H1 (cell line): ENCODE measurements around the gene TNNT1. TPM values are rescaled to one million over a fixed set of nuclear protein-coding genes. Genes with fewer than 3 reads are reported as not detected.

Source experiments
- CTCF ChIA-PET: fragments of 300-600 bp; sonication (Branson Sonifier 250); formaldehyde crosslinking; loops from one replicate; lab custom pipeline; 2021; ENCODE audit not compliant: partially characterized antibody; lab: Charles Lee
- POLR2A ChIA-PET: fragments of 300-600 bp; sonication (Branson Sonifier 250); formaldehyde crosslinking; loops from one replicate; lab custom pipeline; 2021; ENCODE audit warnings: inconsistent platforms; ENCODE audit not compliant: partially characterized antibody; lab: Charles Lee
- DNase-seq, 2 experiments: peaks; one replicate each; pipeline versions ENCODE4 v3.0.0 to v3.0.0-alpha.2; 2010 to 2022; ENCODE audit warnings: low spot score in 2 of 2, low read depth in 1 of 2, mixed read lengths in 1 of 2
- FAIRE-seq: peaks from 2 replicates; lab custom pipeline; 2011; peaks lifted over from hg19 to GRCh38; lab: Jason Lieb, UNC
- H2AFZ ChIP-seq: 2 replicates; pipeline ENCODE4 v1.8.1; 2012; ENCODE audit warnings: low read length, inconsistent platforms
- H2AK5ac ChIP-seq: 2 replicates; pipeline ENCODE4 v1.6.1; 2013; ENCODE audit warnings: low read depth, low read length
- H2BK120ac ChIP-seq: replicated peaks from 2 replicates; pipeline ENCODE3; 2013; ENCODE audit warnings: low read depth, low read length, inconsistent platforms
- H2BK12ac ChIP-seq: 2 replicates; pipeline ENCODE4 v1.6.1; 2013; ENCODE audit warnings: low read depth, low read length
- H2BK15ac ChIP-seq: 2 replicates; pipeline ENCODE4 v1.6.1; 2013; ENCODE audit warnings: low read length
- H2BK20ac ChIP-seq: 2 replicates; pipeline ENCODE4 v1.6.1; 2013; ENCODE audit warnings: low read length
- H2BK5ac ChIP-seq: 2 replicates; pipeline ENCODE4 v1.6.1; 2013; ENCODE audit warnings: low read depth, low read length
- H3K14ac ChIP-seq: 2 replicates; pipeline ENCODE4 v1.6.1; 2013; ENCODE audit warnings: inconsistent platforms; ENCODE audit not compliant: insufficient read length
- H3K18ac ChIP-seq: 2 replicates; pipeline ENCODE4 v1.6.1; 2013; ENCODE audit warnings: low read length; ENCODE audit errors: extremely low read depth
- H3K23ac ChIP-seq: 2 replicates; pipeline ENCODE4 v1.6.1; 2013; ENCODE audit warnings: inconsistent platforms; ENCODE audit not compliant: insufficient read length
- H3K23me2 ChIP-seq: 2 replicates; pipeline ENCODE4 v1.6.1; 2013; ENCODE audit warnings: low read depth, low read length
- H3K27ac ChIP-seq: 2 replicates; pipeline ENCODE4 v1.6.1; 2011; ENCODE audit warnings: low read depth, low read length, inconsistent platforms
- H3K27me3 ChIP-seq, 4 experiments: replicated peaks in 1 of 4; 1 replicate in 1 of 4; 2 replicates in 3 of 4; pipeline versions ENCODE4 v1.6.1 to v1.8.1; 2011 to 2013; ENCODE audit warnings: low read length in 3 of 4, mild to moderate bottlenecking in 3 of 4, inconsistent platforms in 2 of 4, mixed read lengths in 2 of 4, moderate library complexity in 1 of 4; ENCODE audit not compliant: control insufficient read depth in 3 of 4, insufficient read depth in 3 of 4; ENCODE audit errors: extremely low read depth in 1 of 4
- H3K36me3 ChIP-seq, 4 experiments: 2 replicates each; pipeline versions ENCODE4 v1.6.1 to v1.8.1; 2011 to 2013; ENCODE audit warnings: mild to moderate bottlenecking in 4 of 4, low read length in 3 of 4, moderate library complexity in 2 of 4, control low read depth in 1 of 4, inconsistent platforms in 1 of 4; ENCODE audit not compliant: insufficient read depth in 4 of 4, control insufficient read depth in 2 of 4
- H3K4ac ChIP-seq: replicated peaks from 2 replicates; pipeline ENCODE3; 2013; ENCODE audit warnings: low read length, low read depth, mixed read lengths, inconsistent platforms; ENCODE audit not compliant: insufficient read length
- H3K4me1 ChIP-seq, 4 experiments: replicated peaks in 1 of 4; 1 replicate in 1 of 4; 2 replicates in 3 of 4; pipeline versions ENCODE4 v1.6.1 to v1.8.1; 2011 to 2013; ENCODE audit warnings: low read length in 3 of 4, inconsistent platforms in 2 of 4, mixed read lengths in 1 of 4; ENCODE audit not compliant: insufficient read depth in 4 of 4, control insufficient read depth in 3 of 4
- H3K4me2 ChIP-seq, 2 experiments: 2 replicates each; pipeline versions ENCODE4 v1.6.1 to v1.8.1; 2011 to 2013; ENCODE audit warnings: low read depth in 2 of 2, low read length in 2 of 2, control low read depth in 1 of 2, inconsistent platforms in 1 of 2, mild to moderate bottlenecking in 1 of 2; ENCODE audit not compliant: insufficient read depth in 1 of 2
- H3K4me3 ChIP-seq, 4 experiments: fragments of 200-600, 300-600 bp in 1 of 4; sonication (generic), shearing (Covaris generic), sonication (Bioruptor Twin) in 1 of 4; 2 replicates each; pipeline versions ENCODE4 v1.5.1 to v1.8.1; 2011 to 2016; ENCODE audit warnings: low read length in 4 of 4, low read depth in 3 of 4, control low read depth in 2 of 4, inconsistent platforms in 2 of 4, mild to moderate bottlenecking in 2 of 4, mixed read lengths in 1 of 4, moderate library complexity in 1 of 4; ENCODE audit not compliant: insufficient read depth in 2 of 4; ENCODE audit errors: extremely low read depth in 1 of 4
- H3K56ac ChIP-seq: replicated peaks from 2 replicates; pipeline ENCODE3; 2013; ENCODE audit warnings: low read depth, mild to moderate bottlenecking, mixed read lengths, low read length, inconsistent platforms; ENCODE audit not compliant: insufficient read length
- H3K79me1 ChIP-seq: 2 replicates; pipeline ENCODE4 v1.6.1; 2013; ENCODE audit warnings: low read depth, low read length, control low read depth
- H3K79me2 ChIP-seq, 2 experiments: 2 replicates each; pipeline versions ENCODE4 v1.6.1 to v1.8.1; 2012 to 2013; ENCODE audit warnings: low read length in 2 of 2, mild to moderate bottlenecking in 2 of 2, inconsistent platforms in 1 of 2; ENCODE audit not compliant: insufficient read depth in 2 of 2, control insufficient read depth in 1 of 2
- H3K9ac ChIP-seq, 4 experiments: replicated peaks in 1 of 4; 1 replicate in 1 of 4; 2 replicates in 3 of 4; pipeline versions ENCODE4 v1.6.1 to v1.8.1; 2011 to 2013; ENCODE audit warnings: low read depth in 3 of 4, low read length in 3 of 4, control low read depth in 2 of 4, mild to moderate bottlenecking in 2 of 4, moderate library complexity in 2 of 4, inconsistent platforms in 1 of 4; ENCODE audit errors: extremely low read depth in 1 of 4
- H3K9me3 ChIP-seq, 2 experiments: 2 replicates each; pipeline versions ENCODE4 v1.6.1 to v1.8.1; 2012 to 2013; ENCODE audit warnings: mild to moderate bottlenecking in 2 of 2, moderate library complexity in 2 of 2, control low read depth in 1 of 2, inconsistent platforms in 1 of 2, low read depth in 1 of 2, low read length in 1 of 2, mixed read lengths in 1 of 2; ENCODE audit not compliant: insufficient read depth in 2 of 2
- H4K20me1 ChIP-seq, 2 experiments: replicated peaks in 1 of 2; 2 replicates each; pipeline versions ENCODE3 to v1.8.1; 2011 to 2013; ENCODE audit warnings: inconsistent platforms in 2 of 2, low read length in 2 of 2, mild to moderate bottlenecking in 1 of 2; ENCODE audit not compliant: insufficient read depth in 2 of 2, control insufficient read depth in 1 of 2
- H4K5ac ChIP-seq: 2 replicates; pipeline ENCODE4 v1.6.1; 2013; ENCODE audit warnings: low read length, low read depth, mixed read lengths, inconsistent platforms; ENCODE audit not compliant: insufficient read length
- H4K8ac ChIP-seq: 2 replicates; pipeline ENCODE4 v1.8.0; 2013; ENCODE audit warnings: mild to moderate bottlenecking, moderate library complexity, low read length, inconsistent platforms; ENCODE audit not compliant: insufficient read depth; ENCODE audit errors: extremely low read depth
- H4K91ac ChIP-seq: replicated peaks from 2 replicates; pipeline ENCODE3; 2013; ENCODE audit warnings: low read length, mixed read lengths, inconsistent platforms; ENCODE audit not compliant: insufficient read length
- ATF3 ChIP-seq: IDR thresholded peaks from 2 replicates; pipeline ENCODE4 v1.6.1; 2011; ENCODE audit warnings: low read depth, mild to moderate bottlenecking, low read length; ENCODE audit not compliant: insufficient read depth
- BACH1 ChIP-seq: IDR thresholded peaks from 2 replicates; pipeline ENCODE4 v1.6.1; 2012; ENCODE audit warnings: low read length, improper control_type of control experiment
- EP300 ChIP-seq, 2 experiments: IDR thresholded peaks; 1 replicate in 1 of 2; 2 replicates in 1 of 2; pipeline ENCODE4 v1.6.1; 2011 to 2012; ENCODE audit warnings: low read depth in 2 of 2, low read length in 2 of 2, mild to moderate bottlenecking in 2 of 2, borderline replicate concordance in 1 of 2, inconsistent platforms in 1 of 2, moderate library complexity in 1 of 2
- FOSL1 ChIP-seq: IDR thresholded peaks from 2 replicates; pipeline ENCODE4 v1.6.1; 2011; ENCODE audit warnings: mild to moderate bottlenecking, low read depth, low read length, moderate library complexity; ENCODE audit not compliant: insufficient read depth
- KDM1A ChIP-seq: fragments of 200-600, 300-600 bp; sonication (generic); IDR thresholded peaks from 2 replicates; pipeline ENCODE4 v1.7.1; 2016; ENCODE audit warnings: mild to moderate bottlenecking, low read length, borderline replicate concordance
- RFX5 ChIP-seq: IDR thresholded peaks from 2 replicates; pipeline ENCODE4 v1.6.1; 2011; ENCODE audit warnings: low read depth, low read length, improper control_type of control experiment, borderline replicate concordance
- SIRT6 ChIP-seq: IDR thresholded peaks from one replicate; pipeline ENCODE4 v1.7.1; 2012; ENCODE audit warnings: low read length, inconsistent platforms
- TBP ChIP-seq: IDR thresholded peaks from 2 replicates; pipeline ENCODE4 v1.6.1; 2011; ENCODE audit warnings: low read depth, low read length, improper control_type of control experiment
- TCF12 ChIP-seq: IDR thresholded peaks from 2 replicates; pipeline ENCODE4 v1.6.1; 2011; ENCODE audit warnings: low read depth, mild to moderate bottlenecking, low read length
- TEAD4 ChIP-seq: IDR thresholded peaks from 2 replicates; pipeline ENCODE4 v1.6.1; 2012; ENCODE audit warnings: low read depth, low read length, inconsistent platforms, mixed read lengths
- WGBS, 2 experiments: shearing (Covaris generic) in 1 of 2; methylation state at CpG; one replicate each; pipeline versions ENCODE4 v1.1.6 to v1.1.7; 2013 to 2015; ENCODE audit warnings: low lambda C conversion rate in 2 of 2, mixed read lengths in 2 of 2, inconsistent platforms in 1 of 2, low coverage in 1 of 2, missing lambda C conversion rate in 1 of 2; ENCODE audit not compliant: insufficient replicate concordance in 2 of 2, insufficient coverage in 1 of 2, insufficient read length in 1 of 2; ENCODE audit errors: extremely low coverage in 1 of 2, missing lambda C conversion rate in 1 of 2; 5-methylcytosine and 5-hydroxymethylcytosine counted together
- polyA plus RNA-seq, 7 experiments: library from polyadenylated mRNA; depleted of rRNA in 3 of 7; stranded (reverse) in 5 of 7; unstranded in 2 of 7; fragments of >200 nt in 5 of 7; fragments of 200-250 nt in 2 of 7; gene quantifications; 1 replicate in 5 of 7; 2 replicates in 1 of 7; 4 replicates in 1 of 7; pipeline versions ENCODE4 v1.2.1 to v1.2.3, GENCODE V29; 2011 to 2013; ENCODE audit warnings: missing spikeins in 2 of 7, mixed read lengths in 2 of 7
- total RNA-seq: library from RNA; stranded (reverse); fragmentation: NEBNext Ultra II Directional; extraction: Animal tissue kit (Norgen Biotek cat#: 25700); gene quantifications from 2 replicates; pipeline ENCODE4 v1.2.1, GENCODE V29; 2021
- TF ChIP-seq, protein P1 (sequence below), 3 experiments: IDR thresholded peaks; 1 replicate in 2 of 3; 2 replicates in 1 of 3; pipeline versions ENCODE4 v1.5.1 to v1.6.1; 2011; ENCODE audit warnings: low read length in 3 of 3, mild to moderate bottlenecking in 3 of 3, inconsistent platforms in 2 of 3, low read depth in 1 of 3, moderate library complexity in 1 of 3; ENCODE audit not compliant: insufficient read depth in 1 of 3; ENCODE audit errors: control extremely low read depth in 1 of 3

Gene TNNT1
- total and polyA plus RNA-seq, 2 of the 8 experiments (the other 6 are each of a cell fraction or from before 2014, with no cell fraction given), result 69.6 to 107 TPM

DNA sequence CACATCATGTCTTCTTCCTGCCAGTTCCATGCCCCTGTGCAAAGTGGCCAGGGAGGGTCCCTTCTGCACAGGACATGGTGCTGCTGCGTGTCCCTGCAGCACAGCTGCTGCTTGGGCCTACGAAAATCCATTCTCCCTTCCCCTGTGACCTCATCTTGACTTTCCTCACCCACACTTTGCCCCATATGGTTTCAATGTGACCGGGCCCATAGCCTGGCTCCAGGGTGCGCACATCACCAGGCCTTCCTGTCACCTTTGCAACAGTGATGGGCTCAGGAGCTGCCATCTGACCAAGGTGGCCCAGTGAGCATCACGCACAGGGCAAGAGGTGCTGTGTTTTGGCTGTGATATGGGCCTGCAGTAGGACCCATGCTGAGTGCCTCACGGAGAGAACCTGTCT, 42.4 kb downstream of the TNNT1 start:
- Histone ChIP-seq H2AFZ (no peak overlapping the region), H4K8ac (no peak overlapping the region), H2BK15ac (no peak overlapping the region), H3K79me2 (no peaks in the 10 kb centered on the region; a peak in 1 of 4 replicates), H2AK5ac (no peak overlapping the region), H3K14ac (no peak overlapping the region), H3K79me1 (peaks cover 5% of the 10 kb centered on the region; the same call in 1 of the 2 replicates), H3K36me3 (no peaks in the 10 kb centered on the region; a peak in 1 of 8 replicates), H3K56ac (no peak overlapping the region), H3K9me3 (peaks cover 2 to 4% of the 10 kb centered on the region in 2 experiments; a peak in 2 of 4 replicates), H3K4me1 (no peaks in the 10 kb centered on the region), H3K4me2 (no peak overlapping the region), H4K5ac (no peak overlapping the region), H3K23me2 (no peaks in the 10 kb centered on the region), H3K4ac (no peak overlapping the region), H3K27me3 (no peaks in the 10 kb centered on the region), H2BK5ac (no peak overlapping the region), H4K91ac (no peak overlapping the region), H2BK12ac (no peak overlapping the region), H3K9ac (no peak overlapping the region), H4K20me1 (peaks cover 7 to 14% of the 10 kb centered on the region in 2 experiments), H2BK120ac (no peak overlapping the region), H2BK20ac (no peak overlapping the region), H3K4me3 (no peak overlapping the region), H3K27ac (no peak overlapping the region), H3K18ac (no peak overlapping the region), H3K23ac (no peak overlapping the region)
- WGBS, 2 experiments, result 89% methylated on average over 6 of the region's 6 CpGs; no CpG with 5 or more reads in 1 of the 2 experiments
- ChIA-PET CTCF (interaction anchor here (0.9 to 2.9 kb wide), 3 partner anchors 9 to 30 kb away, joined by 5 to 11 read pairs (median 5); no protein-coding TSS in a partner anchor), POLR2A (interaction anchor here (0.8 to 2.4 kb wide), 4 partner anchors 10 to 153 kb away, joined by 3 to 15 read pairs (median 3); partner anchors contain the start of gene PPP1R12C)
- DNase-seq (no peak), FAIRE-seq (no peak)
- no peak for TF ChIP-seq TBP
- TF ChIP-seq ATF3, result no peak
- TF ChIP-seq BACH1, result no peak
- TF ChIP-seq TCF12, result no peak
- no peak for TF ChIP-seq TEAD4
- TF ChIP-seq, protein P1, sequence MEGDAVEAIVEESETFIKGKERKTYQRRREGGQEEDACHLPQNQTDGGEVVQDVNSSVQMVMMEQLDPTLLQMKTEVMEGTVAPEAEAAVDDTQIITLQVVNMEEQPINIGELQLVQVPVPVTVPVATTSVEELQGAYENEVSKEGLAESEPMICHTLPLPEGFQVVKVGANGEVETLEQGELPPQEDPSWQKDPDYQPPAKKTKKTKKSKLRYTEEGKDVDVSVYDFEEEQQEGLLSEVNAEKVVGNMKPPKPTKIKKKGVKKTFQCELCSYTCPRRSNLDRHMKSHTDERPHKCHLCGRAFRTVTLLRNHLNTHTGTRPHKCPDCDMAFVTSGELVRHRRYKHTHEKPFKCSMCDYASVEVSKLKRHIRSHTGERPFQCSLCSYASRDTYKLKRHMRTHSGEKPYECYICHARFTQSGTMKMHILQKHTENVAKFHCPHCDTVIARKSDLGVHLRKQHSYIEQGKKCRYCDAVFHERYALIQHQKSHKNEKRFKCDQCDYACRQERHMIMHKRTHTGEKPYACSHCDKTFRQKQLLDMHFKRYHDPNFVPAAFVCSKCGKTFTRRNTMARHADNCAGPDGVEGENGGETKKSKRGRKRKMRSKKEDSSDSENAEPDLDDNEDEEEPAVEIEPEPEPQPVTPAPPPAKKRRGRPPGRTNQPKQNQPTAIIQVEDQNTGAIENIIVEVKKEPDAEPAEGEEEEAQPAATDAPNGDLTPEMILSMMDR (IDR thresholded peaks at IDR 0.05; ENCODE audit: control extremely low read depth in 1 of 3, insufficient read depth in 1 of 3, low read depth in 1 of 3, low read length in 3 of 3), result no peak
- no peak for TF ChIP-seq EP300 (IDR thresholded peaks at IDR 0.05; ENCODE audit: borderline replicate concordance in 1 of 2, low read depth in 2 of 2, low read length in 2 of 2)
- TF ChIP-seq FOSL1, result no peak
- no peak for TF ChIP-seq KDM1A
- no peak for TF ChIP-seq SIRT6
- TF ChIP-seq RFX5, result no peak
